GM19035 (cell line): ENCODE data around the gene ZNF697.

Experiments
- ATAC-seq: cut with Tn5 transposase; IDR thresholded peaks from one replicate; pipeline ENCODE4 v1.9.1; 2021; ENCODE audit not compliant: unreplicated experiment

The ZNF697 gene

DNA sequence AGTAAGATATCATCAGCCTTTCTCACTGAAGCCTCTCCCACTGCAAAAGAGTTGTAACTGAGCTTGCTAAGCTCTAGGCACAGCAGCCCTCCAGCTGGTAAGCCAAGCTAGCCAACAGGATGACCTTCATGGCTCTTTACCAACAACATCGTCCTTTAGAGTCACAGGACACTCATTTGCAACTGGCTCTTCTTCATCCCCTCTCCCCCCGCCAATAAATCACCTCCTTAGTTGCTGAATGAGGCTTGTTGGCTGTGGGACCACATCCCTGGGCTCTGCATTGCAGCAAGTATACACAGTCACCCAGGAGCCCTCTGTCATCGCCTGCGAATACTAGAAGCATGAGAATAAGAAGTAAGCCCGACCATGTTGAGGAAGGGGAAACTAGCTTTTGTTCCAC, 16.0 kb upstream of the ZNF697 start:
- ATAC-seq, result no peak

DNA sequence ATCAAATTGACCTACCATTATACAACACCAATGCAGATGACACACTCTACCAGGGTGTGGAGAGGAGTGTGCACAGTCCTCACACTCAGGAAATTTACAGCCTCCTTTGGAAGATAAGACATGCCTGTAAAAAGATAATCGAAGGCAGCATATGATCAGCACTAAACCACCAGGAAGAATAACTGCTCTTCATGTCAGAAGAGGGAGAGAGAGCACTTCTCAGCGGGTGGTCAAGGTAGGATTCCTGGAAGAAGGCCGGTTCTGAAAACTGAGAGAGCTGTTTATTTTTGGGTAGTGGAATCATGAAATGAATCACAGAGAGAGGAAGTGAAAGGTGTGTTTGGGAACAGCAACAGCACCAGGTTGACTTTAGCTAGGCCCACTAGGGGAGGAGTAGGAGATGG, 14.0 kb upstream of the ZNF697 start:
- peak; percentile 78 for ATAC-seq

DNA sequence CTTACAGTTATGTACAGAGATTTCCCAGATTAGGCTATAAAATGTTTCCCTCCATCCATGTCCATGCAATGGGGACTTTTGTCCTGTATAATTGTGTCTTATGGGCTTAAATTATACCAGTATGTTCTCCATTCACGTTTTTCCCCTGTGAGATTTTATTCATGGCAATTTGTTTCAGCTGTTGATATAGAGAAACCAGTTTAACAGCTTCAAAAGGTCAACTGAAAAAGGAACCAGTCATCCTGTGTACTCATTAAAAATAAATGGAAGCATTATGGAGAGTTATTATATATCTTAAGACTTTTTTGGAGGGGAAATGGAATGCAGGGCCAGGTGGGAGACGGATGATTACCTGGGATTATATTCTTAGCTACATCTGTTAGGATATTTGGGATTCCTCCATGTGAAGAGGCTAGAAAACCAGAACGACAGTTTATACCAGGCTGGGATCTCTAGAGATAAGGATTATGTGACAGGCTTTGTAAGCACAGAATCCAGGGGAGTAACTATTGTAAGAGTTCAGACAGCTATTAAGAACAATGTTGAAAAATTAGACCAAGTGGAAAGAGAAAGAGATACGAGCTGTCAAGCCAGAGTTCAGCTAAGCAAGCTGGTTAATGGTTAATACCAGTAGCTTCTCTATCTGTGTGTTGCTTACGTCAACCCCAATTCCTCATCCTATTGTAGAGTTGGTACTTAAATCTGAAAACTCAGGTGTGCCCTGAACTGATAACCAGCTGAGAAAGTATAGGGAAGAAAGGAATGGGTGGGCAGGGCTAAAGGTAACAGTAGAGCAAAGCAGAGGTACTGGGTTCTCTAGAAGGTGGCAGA, 12.4 kb upstream of the ZNF697 start:
- no peak for ATAC-seq

DNA sequence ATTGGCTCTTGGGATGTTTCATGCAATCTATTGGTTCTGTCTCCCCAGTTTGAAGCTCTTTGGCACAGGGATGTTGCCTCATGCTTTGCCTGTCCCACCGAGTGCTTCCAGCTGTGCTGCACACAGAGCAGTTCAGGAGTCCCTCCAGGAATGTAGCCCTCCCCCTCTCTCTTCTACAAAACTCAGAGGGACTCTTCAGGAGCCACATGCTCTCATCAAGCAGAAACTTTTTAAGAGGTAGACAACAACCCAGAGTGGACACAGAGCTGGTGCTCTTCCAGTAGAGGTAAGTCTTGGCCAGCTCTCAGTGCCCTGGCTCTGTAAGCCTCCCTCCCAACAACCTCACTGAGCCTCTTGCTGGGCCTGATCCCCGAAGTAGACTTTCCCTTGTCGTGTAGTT, 11.6 kb upstream of the ZNF697 start:
- no peak for ATAC-seq

DNA sequence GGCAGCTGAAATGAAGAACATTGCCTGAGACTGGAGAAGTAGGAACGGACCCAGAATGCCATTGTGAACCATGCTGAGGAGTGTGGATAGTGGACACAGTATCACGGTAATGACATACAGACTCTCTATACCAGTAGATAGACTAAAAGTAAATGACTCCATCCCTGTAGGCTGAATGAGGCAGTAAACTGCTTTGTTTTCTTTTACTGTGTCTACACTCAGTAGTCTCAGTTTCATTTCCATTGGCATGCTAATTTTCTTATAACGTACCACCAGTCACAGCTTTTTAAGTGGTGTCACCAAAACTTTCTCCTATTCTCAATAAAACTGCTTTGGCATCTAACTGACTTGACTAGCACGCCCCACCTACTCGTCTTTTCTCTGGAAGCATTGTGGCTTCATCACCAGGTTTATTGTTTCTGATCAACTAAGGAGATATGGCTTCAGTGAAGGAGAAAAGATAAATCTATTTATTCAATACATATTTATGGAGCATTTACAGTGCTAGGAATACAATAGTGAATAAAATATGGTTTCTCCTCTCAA, 8.4 kb upstream of the ZNF697 start:
- ATAC-seq, result no peak

DNA sequence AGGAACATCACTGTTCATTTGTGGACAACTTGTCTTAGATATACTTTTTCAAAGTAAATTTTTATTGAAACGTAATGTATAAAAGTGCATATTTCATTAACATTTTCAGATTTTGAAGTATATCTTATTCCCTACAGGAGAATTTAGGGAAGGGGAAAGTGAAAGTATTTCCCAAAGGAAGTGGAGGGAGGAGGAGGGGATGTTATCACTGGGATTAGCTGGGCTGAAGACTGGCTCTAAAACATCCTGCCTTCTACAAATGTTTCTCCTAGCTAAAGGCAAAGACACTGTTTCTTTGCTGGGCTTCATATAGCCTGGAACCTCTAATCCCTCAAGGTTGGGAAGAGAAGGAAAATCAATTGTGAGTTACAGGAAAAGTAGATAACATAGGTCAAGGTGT, 7.1 kb upstream of the ZNF697 start:
- ATAC-seq, result no peak

DNA sequence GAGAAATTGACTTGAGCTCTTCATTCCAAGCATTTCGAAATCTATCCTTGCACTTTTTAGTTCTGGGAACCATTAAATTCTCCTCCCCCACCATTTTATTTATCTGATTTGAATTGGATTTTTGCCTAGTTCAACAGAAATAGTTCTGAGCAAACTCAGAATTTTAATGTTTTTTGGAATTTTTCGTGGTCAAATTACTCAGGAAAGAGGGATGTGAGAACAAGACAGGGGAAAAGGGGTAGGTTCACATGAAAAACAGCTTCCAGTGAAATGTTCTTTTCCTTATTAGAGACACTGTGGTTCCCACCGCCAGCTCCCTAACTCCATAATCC, 5.7 kb upstream of the ZNF697 start:
- no peak for ATAC-seq

DNA sequence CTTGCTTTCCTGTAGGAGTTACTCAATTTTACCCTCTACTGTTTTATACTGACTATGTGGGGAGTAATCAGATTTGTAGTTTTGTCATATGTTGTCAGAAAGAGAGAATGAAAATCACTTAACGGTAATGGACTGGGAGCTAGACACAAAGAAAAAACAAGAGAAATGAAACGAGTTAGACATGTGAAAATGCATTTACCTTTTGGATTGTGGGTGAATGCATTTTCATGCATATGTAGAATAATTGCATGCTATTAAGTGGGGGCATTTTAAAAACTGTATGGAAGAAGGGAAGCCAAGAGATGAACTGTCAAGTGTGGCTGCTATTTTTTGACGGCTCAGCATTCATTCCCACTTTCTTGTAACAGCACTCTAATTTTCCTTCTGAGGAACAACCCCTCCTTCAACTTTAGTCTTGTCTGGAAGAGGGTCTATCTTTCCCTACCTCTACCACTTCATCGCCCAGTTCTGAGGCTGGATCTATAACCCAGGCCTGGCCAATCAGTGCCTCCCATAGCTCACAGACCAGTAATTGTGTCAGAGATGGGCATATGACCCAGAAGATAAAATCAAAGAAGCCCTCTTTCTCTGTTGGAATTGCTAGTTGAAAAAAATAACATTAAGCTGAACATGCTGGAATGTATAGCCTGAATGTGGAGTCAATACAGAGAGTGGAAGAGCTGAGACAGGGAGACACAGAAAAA, 5.2 kb upstream of the ZNF697 start:
- no peak for ATAC-seq

DNA sequence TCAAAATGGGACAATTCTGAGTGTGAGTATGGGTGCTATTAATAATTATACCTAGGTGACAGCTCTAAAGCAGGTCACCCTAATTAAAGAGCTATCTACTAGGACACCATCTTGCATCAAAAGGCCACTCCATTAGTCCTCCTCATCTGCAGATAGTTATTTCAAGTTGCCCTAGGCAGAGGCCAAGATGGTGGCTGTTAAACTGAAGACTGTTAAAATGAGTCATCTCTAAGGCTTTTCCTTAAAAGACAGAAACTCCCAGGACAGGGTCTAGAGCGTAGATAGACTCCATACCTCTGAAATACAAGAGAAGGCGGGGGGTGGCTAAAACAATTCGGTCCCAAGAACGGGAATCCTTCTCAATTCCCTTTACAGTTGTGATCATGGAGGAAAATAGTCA, 4.5 kb upstream of the ZNF697 start:
- ATAC-seq, result no peak

DNA sequence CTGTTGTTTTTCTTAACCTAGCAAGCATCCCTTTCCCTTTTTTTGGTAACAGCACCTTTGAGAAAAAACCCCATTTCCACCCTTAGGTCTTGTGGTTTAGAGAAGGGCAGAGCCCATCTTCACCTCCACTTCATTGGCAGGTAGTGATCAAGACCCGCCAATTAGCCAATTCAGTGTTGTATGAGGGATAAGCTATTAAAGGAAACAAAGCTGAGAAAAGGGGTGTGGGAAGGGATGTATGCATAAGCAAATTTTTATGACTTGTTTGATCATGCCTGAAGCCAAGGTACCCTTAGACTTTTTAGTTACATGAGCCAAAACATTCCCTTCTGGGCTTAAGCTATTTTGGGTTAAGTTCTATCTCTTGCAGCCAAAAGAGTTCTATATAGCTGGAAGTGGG, 3.6 kb upstream of the ZNF697 start:
- no peak for ATAC-seq

DNA sequence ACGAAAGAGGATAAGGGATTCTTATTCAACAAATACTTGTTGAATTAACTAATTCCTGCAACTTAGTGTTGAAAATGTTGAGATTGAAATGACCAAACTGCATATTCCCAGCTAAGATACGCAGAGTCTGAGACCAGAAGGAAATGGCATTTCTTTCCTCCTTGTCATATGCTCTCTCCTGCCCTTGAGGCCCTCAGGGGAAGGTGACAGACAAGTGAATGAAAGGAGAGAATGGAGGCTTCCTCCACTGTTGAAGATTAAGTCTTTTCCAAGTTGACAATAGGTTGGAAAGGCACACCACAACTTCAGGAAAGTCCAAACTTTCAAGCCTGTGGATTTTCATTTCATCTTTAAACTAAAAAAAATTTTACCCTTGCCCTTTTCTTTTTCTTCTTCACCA, 3.1 kb upstream of the ZNF697 start:
- no peak for ATAC-seq

DNA sequence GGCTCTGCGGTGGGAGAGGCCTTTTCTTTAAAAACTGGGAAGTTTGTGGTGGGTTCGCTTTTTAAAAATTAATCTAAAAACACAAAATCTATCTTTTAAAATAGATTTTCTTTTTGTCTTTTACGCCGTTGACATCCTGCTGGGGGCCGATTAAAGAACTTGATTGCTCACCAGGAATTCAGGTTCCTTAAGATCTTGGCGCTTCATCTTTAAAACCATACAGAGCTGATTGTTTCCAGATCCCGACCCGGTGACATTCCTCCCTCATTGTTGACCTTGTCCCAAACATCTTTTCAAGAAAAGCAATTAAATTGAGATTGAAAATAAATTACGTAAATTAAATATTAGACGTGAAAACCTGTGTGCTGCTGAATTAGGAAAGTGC, 546 bp upstream of the ZNF697 start:
- ATAC-seq, result no peak

DNA sequence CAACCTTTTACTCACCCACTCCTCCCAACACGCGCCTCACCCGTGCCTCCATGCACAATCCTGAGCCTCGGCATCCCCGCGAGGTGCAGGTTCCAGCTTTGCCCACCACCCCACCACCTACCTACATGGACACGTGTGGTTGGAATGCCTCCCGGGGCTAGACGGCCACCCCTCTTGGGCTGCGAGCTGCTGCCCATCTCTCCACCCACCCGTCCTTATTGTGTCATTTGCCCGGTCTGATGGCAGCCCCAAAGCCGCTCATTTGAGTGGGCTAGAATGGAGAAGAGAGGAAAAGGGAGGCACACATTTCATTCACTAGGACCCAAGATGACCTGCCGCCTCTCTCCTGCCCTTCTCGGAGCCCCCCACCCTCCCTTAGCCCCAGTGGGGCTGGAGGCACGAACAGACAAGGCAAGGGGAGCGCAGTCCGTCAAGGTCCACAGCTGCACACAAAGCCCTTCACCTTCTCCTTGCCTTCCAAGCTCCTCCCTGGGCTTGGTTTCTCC, 785 bp downstream of the ZNF697 start:
- ATAC-seq, result no peak

DNA sequence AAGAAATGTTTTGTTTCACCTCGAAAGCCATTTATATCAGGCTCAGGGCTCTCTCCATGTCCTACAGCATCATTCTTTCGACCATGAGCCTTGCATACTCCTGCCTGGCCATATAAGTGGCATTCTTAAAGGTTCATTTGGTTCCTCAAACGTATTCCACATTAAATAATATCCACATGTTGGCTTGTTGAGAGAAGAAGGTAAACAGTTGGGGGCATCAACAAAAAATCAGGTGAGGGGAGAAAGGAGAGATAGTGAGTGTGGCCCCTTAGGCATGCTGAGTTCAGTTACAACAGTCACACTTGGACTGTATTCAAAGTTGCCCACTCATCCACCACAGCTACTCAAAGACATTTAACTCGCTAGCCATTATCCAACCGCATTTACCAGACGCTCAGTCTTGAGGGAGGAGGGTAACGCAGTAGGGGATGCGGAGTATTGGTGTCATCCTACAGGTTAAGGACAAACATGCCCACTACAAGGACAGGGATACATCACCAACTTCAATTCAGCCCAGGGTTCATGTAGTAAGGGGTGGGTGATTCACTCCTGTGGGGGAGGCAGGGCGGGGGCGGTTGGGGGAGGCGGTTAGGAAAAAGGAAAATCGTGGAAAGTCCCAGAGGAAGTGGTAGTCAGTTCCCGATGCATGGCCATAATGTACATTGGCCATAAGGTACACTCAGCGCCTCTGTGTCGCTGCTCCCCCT, 1.4 kb downstream of the ZNF697 start:
- no peak for ATAC-seq

DNA sequence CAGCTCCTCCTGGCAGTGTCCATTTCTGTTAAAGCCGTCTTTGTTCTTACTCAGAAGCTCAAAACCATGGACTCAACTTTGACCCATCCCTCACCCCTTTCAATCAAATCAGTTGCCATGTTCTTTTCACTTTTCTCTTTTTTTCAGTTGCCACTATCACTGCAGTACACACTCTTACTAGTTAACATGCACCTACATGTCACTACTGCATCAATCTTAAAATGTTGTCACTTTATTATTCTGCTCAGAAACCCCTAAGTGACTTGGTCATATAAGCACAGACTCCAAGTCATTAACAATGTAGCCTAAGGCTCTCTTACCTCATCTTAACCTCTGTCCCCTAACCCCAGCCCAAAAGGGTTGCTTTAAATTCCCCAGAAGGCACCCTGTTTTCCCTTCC, 9.0 kb downstream of the ZNF697 start:
- no peak for ATAC-seq

DNA sequence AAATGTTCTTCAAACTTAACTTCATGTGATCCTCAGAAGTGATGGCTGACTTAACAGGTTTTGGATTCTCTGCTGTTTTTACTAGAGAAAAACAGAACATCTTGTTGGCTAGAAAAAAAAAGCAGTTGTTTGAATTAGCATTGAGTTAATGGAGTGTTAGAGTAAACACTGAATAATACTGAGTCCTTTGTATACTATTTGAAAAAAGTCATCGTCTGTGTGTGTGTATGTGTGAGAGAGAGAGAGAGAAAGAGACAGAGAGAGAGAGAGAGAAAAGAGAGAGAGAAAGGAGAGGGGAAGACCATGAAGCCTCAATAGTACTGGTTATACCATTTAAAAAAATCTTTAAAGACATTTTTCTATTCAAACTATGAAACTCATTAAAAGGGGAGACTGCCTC, 10.4 kb downstream of the ZNF697 start:
- no peak for ATAC-seq

DNA sequence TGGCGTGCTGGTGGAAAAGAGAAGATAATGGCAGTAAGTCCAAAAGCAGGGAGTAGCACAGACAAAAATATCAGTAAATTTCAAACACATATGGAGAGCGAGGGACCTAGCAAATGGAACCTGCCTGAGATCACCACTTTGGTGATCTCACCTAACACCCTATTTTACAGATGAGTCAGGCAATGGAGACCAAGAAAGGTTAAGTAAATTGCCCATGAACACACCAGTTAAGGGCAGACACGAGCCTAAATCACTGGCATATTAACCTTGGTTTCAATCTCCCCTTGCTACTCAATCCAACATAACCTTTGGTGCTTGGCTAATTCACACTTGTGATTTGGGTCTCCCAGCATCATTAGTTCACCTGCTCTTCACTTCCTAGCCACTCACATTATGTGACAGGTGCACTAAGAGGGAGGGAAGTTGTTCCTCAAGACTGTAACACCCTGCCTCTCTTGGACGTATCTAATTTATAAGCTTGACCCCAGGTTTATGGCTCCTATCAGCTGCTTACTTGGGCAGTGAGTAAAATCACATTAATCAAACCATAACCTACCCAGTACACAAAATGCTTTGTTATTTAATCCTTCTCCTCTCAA, 11.5 kb downstream of the ZNF697 start:
- ATAC-seq, result no peak

DNA sequence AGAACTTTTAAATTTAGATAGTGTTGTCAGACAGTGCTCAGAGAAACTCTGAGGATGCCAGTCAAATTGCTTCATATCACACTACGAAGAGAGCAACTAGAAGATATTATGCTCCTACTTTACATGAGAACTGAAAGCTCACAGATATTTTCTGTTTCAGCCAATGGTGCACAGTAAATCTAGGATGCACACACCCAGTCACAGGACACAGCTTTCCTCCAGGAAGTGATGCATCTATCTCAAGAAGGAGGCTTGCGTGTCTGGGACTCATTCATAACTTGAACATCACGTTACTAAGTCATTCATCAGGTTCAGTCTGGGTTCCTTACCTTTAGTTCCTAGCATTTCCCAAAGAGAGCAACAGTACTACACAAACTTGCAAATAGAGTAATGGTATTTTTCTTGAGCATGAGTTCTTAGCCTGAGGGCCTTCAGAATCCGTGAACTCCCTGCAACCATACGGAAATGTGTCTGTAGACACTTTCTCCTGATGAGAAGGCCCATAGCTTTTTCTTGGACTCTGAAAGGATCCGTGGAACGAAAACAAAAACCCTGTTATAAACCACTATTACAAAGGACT, 12.2 kb downstream of the ZNF697 start:
- ATAC-seq, result no peak

DNA sequence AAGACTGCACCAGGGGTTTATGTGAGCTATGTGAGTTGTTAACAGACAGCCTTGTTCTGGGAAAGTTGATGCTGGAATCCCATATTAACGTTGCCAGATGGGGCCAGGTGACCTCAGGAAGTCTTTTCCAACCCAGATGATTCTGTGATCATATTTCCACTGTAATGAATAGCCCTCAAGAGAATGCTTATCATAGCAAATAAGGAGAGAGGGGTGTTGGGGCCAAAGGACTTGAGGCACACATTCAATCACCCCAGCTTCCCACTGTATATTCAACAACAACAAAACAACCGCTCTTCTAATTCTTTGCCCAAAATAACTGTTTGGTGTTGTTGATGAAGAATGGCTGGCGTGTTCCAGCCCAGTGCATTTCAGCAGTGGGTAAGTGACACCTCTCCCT, 14.1 kb downstream of the ZNF697 start:
- no peak for ATAC-seq

DNA sequence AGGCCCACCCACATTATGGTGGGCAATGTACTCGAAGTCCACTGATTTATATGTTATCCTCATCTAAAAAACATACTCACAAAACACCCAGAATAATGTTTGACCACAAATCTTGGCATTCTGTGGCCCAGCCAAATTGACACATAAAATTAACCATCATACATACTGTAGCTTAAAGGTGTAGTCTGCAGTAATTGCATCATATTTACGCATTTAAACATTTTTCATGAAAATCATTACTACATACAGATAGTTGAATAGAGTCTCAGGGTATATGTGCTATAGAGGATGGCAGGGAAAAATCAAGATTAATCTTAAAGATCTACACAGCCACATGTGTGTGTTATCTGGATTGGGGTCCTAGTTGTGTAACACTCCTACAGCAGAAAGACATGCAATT, 14.5 kb downstream of the ZNF697 start:
- no peak for ATAC-seq

DNA sequence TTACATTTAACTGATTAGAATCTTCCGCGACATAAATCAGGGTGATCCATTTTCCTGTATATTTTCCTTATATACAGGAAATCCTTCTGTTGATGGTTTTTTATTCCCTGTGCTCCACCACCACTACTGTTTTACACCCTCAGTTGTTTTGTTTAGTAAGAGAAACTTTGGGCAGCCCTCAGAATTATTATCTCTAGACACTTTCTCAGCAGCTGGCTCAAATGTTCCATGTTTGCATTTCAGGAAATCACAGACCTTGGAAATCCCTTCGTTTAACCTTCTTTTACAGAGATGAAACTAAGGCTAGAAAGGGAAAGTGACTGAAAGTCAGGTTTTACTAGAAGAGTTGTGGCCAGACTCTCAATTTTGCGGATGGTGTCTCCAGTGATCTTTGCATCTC, 15.2 kb downstream of the ZNF697 start:
- no peak for ATAC-seq
